HG02943 (cell line): ENCODE data around the gene ARHGEF18.

Source experiments
- ATAC-seq: cut with Tn5 transposase; IDR thresholded peaks from one replicate; pipeline ENCODE4 v1.9.1; 2021; ENCODE audit warnings: mild to moderate bottlenecking, low read depth, moderate library complexity; ENCODE audit not compliant: unreplicated experiment

The ARHGEF18 gene

GRCh38 chr19:7381073-7381390, 32.3 kb downstream of the ARHGEF18 start:
- ATAC-seq: no peak

- no peak for ATAC-seq
Measured at GRCh38 chr19:7382694-7383093, 34.0 kb downstream of the ARHGEF18 start.

GRCh38 chr19:7383284-7383683, 34.5 kb downstream of the ARHGEF18 start:
- ATAC-seq: no peak

- ATAC-seq: no peak
Measured at GRCh38 chr19:7385062-7385461, 36.3 kb downstream of the ARHGEF18 start.

- no peak for ATAC-seq
Measured at GRCh38 chr19:7386308-7386707, 37.6 kb downstream of the ARHGEF18 start.

- no peak for ATAC-seq
Measured at GRCh38 chr19:7386769-7387168, 38.0 kb downstream of the ARHGEF18 start.

GRCh38 chr19:7391218-7391670, 42.5 kb downstream of the ARHGEF18 start:
- no peak for ATAC-seq

- ATAC-seq: no peak
Measured at GRCh38 chr19:7393459-7393858, 44.7 kb downstream of the ARHGEF18 start.

- ATAC-seq: no peak
Measured at GRCh38 chr19:7393939-7394730, 45.4 kb downstream of the ARHGEF18 start.

- ATAC-seq: no peak
Measured at GRCh38 chr19:7394731-7395359, 46.1 kb downstream of the ARHGEF18 start.

- no peak for ATAC-seq
Measured at GRCh38 chr19:7395360-7396066, 46.8 kb downstream of the ARHGEF18 start.

- ATAC-seq: no peak
Measured at GRCh38 chr19:7397687-7398086, 49.0 kb downstream of the ARHGEF18 start.
